Measurements from ENCODE around the gene CFAP61.

The CFAP61 gene

DNA sequence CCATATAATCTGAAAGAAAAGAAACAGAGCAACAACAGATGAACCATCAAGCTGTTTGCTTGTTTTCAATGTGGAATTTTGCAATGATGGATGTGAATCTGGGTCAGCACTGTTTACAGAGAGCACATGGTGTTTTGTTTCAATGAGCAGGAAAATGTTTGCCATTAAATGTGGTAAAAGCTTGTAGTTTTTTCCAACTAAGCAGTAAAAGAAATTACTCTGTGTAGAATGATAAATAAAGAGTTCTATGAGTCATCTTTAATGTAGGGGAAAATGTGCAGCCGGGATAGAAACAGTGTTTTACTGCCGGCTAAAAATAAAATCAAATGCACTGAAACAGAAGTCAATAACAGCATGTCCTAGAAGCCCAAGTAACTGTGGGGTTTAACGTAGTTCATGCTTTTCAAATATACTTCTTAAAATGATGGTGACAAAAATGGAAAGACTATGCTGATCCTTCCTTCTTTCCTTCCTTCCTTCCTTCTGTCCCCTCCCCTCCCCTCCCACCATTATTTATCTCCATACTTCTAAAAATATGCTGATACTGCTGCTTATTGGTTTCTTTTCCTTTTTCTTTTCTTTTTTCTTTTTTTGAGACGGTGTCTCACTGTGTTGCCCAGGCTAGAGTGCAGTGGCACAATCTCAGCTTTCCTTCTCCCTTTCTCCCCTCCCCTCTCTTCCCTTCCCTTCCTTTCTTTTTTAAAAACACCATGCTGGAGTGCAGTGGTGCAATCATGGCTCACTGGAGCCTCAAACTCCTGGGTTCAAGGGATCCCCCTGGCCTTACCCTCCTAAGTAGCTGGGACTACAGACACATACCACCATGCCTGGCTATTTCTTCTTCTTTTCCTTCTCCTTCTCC, 41.5 kb upstream of the CFAP61 start:
- Histone ChIP-seq H3K36me3 (replicated peaks) (no peaks in the 10 kb centered on the region), H3K27me3 (replicated peaks) (no peaks in the 10 kb centered on the region), H3K27ac (no peak overlapping the region), H3K4me3 (ENCODE audit: low read depth, low read length) (no peak overlapping the region)
- DNase-seq, result no peak
- in situ Hi-C loops (cut with HindIII; ENCODE audit: low pct_ligation_motif_present, low sequenced_read_pairs), result no loop called here
- TF ChIP-seq CTCF (IDR thresholded peaks at IDR 0.05; ENCODE audit: low read depth, low read length, missing control alignments), result no peak

DNA sequence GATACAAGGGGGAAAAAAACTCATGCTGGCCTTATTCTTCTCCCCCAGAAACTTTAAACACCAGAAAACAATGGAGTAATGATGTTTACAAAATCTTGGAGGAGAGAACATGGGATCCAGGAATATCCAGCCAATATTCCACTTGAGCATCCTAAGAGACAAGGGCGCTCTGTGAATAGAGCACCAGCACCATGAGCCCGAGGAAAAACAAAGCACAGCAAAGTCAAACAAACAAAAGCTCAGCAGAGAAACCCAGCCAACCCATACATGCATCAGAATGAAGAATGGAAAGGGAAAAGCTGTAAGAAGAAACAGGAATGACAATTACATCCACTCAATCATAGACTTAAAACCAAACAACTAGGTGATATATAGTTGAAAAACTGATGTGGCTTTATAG, 39.8 kb upstream of the CFAP61 start:
- Histone ChIP-seq H3K4me3 (ENCODE audit: low read depth, low read length) (no peak overlapping the region), H3K27ac (no peak overlapping the region), H3K36me3 (replicated peaks) (no peaks in the 10 kb centered on the region), H3K27me3 (replicated peaks) (no peaks in the 10 kb centered on the region)
- DNase-seq, result no peak
- no peak for TF ChIP-seq CTCF (IDR thresholded peaks at IDR 0.05; ENCODE audit: low read depth, low read length, missing control alignments)
- in situ Hi-C loops (cut with HindIII; ENCODE audit: low pct_ligation_motif_present, low sequenced_read_pairs), result no loop called here

DNA sequence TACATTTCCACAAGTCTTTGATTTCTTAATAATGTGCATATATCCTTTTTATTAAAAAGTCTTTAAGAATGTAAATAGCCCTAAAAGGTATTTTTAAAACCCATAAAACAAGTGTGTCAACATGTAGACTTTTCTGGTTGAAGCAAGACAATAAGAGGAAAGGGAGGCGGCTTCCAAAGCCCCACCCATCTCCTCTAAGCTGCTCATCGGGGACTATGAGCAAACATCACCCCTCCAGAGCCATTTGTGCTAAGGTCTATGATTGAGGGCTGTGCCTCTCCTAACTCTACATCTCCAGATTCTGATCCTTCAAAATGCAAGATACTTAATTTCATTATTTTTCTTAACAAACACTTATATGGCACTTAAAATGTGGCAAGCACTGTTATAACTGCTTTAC, 37.7 kb upstream of the CFAP61 start:
- TF ChIP-seq CTCF (IDR thresholded peaks at IDR 0.05; ENCODE audit: low read depth, low read length, missing control alignments), result no peak
- in situ Hi-C loops (cut with HindIII; ENCODE audit: low pct_ligation_motif_present, low sequenced_read_pairs), result no loop called here
- DNase-seq, result no peak
- H3K27me3 ChIP-seq (replicated peaks), result no peaks in the 10 kb centered on the region
- no peak overlapping the region for H3K27ac ChIP-seq
- H3K36me3 ChIP-seq (replicated peaks), result no peaks in the 10 kb centered on the region
- H3K4me3 ChIP-seq (ENCODE audit: low read depth, low read length), result no peak overlapping the region

DNA sequence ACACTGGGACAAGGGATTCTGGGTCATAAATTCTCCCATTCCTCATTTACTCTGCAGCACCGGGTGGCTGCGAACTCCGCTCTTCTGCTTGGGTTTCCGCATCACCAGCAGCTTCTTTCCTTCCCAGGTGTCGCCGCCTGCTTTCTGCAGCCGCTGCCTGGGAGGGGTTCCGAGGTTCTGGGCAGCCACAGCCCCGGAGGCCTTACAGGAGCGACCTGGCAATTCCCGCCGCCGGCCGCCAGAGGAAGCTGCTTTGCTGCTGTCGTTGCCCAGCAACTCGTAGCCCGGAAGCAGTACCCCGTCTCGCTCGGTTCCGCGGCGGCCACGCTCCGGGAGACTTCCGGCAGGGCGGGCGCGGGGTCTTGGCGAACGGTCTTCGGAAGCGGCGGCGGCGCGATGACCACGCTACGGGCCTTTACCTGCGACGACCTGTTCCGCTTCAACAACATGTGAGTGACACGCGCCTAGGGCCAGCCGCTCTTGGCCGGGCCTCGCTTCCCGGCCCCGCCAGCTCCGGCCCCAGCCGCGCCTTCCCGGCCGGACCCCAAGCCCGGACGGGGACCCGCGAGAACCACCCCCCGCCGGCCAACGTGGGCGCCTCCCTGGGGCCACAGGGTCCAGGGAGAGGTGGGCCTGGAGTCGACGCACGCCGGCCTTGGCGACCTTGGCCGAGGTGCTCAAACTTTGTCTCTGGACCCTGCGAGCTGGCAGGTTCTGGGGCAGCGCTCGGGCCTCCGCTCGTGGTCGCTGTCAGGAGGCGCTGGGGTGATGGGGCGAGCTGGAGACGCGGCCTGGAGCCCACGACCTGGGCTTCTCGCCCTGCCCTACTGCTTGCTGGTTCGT, 35.1 kb upstream of the CFAP61 start, which contains the start of gene NAA20:
Gene NAA20, plus strand, starts transcription at position 362 of the 843 bp plus-strand sequence. Its CDS starts 35 bp downstream, at position 397.
- TF ChIP-seq CTCF (IDR thresholded peaks at IDR 0.05; ENCODE audit: low read depth, low read length, missing control alignments), result peak; percentile 83
- in situ Hi-C loops (cut with HindIII; ENCODE audit: low pct_ligation_motif_present, low sequenced_read_pairs), result no loop called here

DNA sequence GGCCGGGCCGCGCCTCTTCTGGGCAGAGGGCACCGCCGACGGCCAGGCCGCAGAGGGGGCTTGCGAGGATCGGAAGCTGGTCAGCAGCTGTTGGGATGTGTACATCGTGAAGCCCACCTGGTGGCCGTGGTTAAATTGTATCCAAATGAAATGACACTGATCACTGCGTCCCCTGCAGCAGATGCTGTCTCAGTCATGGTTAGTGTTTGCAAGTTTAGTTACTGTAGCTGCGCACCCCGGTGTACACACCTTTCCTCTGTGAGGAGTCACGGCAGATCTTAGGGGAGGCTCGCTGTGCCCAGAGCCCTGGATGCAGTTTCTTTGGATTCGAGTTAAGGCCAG, 34.5 kb upstream of the CFAP61 start:
- no peak for TF ChIP-seq CTCF (IDR thresholded peaks at IDR 0.05; ENCODE audit: low read depth, low read length, missing control alignments)
- peak overlapping the region; percentile 87 for H3K4me3 ChIP-seq (ENCODE audit: low read depth, low read length)
- H3K27ac ChIP-seq, result peak overlapping the region; percentile 63
- no peaks in the 10 kb centered on the region for H3K27me3 ChIP-seq (replicated peaks)
- DNase-seq, result no peak
- in situ Hi-C loops (cut with HindIII; ENCODE audit: low pct_ligation_motif_present, low sequenced_read_pairs), result no loop called here
- no peaks in the 10 kb centered on the region for H3K36me3 ChIP-seq (replicated peaks)

More for the DNA sequence above, 35.1 kb upstream of the CFAP61 start, which contains the start of gene NAA20:
- H3K36me3 ChIP-seq (replicated peaks), result no peaks in the 10 kb centered on the region
- DNase-seq, result peak; percentile 89
- peak within 1 kb of the TSS; percentile 87 for H3K4me3 ChIP-seq (ENCODE audit: low read depth, low read length)
- H3K27me3 ChIP-seq (replicated peaks), result no peaks in the 10 kb centered on the region
- H3K27ac ChIP-seq, result peak within 1 kb of the TSS; percentile 63
